Ecto neural progenitor cell (in vitro differentiated cells): ENCODE data around the gene TAS1R1.

Experiments
- DNase-seq: peaks from one replicate; pipeline ENCODE4 v3.0.0-alpha.2; 2018; ENCODE audit warnings: low spot score

TAS1R1 gene

DNA sequence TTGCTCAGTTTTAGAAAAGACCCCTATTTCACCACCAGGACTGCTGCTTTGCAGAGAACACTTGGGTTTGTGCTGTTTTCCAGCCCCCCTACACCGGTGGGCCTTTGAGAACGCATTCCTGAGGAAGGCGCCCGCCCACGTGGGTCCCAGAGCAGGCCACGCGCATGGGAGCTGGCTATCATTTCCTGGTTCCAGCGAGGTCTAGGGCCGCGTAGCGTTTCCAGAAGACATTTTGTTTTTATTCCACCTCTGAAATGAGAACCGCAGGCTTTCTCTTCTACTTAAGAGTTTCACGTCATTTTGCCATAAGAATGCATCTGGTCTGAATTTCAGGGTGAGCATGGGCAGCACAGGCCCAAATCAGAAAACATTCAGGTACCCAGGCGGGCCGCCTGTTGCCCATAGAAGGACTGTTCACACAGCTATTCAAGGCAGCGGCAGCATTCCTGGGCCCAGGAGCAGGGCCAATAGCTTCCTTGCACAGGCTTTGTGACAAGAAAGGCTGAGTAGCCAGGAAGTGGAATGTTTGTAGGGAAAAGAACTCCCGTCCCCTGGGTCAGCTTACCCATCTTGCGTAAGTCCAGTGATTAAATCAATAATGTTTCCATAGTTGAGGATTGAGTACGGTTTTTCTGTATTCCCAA, 48.9 kb downstream of the TAS1R1 start:
- peak; percentile 76 for DNase-seq

GRCh38 chr1:6612641-6613360, 57.7 kb downstream of the TAS1R1 start:
- DNase-seq = no peak

- peak; percentile 100 for DNase-seq
These were observed 58.4 kb downstream of the TAS1R1 start, which contains the start of gene PHF13 for GRCh38 chr1:6613361-6614018. PHF13 (plus strand) TSS chr1:6613731; CDS start chr1:6614067, 336 bp downstream.

- peak; percentile 71 for DNase-seq
These were observed 59.2 kb downstream of the TAS1R1 start for GRCh38 chr1:6614019-6614928.

GRCh38 chr1:6614929-6615785, 60.0 kb downstream of the TAS1R1 start:
- no peak for DNase-seq

GRCh38 chr1:6619045-6619444, 63.9 kb downstream of the TAS1R1 start:
- DNase-seq = no peak

- no peak for DNase-seq
These were observed 66.6 kb downstream of the TAS1R1 start for GRCh38 chr1:6621429-6622391.

GRCh38 chr1:6622396-6623152, 67.5 kb downstream of the TAS1R1 start:
- no peak for DNase-seq

- no peak for DNase-seq
These were observed 68.3 kb downstream of the TAS1R1 start for GRCh38 chr1:6623269-6623965.

- peak; percentile 95 for DNase-seq
These were observed 69.8 kb downstream of the TAS1R1 start, which contains the start of gene THAP3 for GRCh38 chr1:6624710-6625583. THAP3 (plus strand) TSS chr1:6624868; CDS start chr1:6625219, 351 bp downstream.

- DNase-seq = no peak
These were observed 70.6 kb downstream of the TAS1R1 start for GRCh38 chr1:6625584-6626149.

DNA sequence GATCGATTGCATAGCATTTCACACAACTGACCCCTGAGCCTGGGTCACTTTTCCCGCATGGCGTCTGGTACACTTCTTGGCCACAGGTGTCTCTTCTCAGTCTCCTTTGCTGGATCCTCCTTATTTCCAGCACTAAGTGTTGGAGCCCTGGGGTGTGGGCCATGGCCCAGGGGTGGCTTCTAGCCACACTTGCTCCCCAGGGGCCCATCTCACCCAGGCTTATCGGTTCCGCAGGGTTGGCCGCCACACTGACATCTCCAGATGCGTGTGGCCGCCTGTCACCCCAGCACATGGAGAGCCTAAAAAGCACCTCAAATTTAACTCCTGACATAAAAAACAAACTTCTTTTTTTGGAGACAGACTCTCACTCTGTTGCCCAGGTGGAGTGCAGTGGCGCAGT, 71.9 kb downstream of the TAS1R1 start:
- DNase-seq = no peak

DNA sequence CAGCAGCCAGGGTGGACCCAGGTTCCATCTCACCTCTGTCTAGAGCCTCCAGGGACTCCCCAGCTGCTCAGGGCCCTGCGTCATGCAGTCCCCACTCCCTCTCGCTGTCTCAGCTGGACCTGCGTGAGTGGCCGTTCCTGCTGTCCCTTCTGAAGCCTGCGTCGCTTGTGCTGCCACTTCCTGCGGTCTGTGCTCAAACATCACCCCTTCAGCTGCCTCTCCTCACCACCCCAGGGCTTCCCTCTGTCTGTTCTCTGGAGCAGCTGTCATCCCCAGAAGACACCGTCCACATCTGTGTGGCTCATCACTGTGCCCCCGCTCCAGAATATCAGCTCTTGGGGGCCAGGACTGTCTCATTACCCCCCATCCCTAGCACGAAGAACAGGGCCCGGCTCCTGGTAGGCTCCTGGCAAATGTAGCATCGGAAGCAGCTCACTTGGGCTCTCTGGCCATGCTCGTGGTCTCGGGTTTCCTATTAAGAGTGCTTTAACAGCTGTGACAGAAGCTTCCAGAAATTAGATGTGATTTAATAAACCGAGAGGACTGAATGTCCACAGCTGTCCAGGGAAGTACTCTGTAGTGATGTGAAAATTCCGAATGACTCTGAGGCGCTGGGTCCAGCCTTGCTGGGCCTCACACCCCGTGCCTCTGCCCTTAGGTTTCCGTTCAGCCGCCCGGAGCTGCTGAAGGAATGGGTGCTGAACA, 72.9 kb downstream of the TAS1R1 start:
- no peak for DNase-seq

GRCh38 chr1:6628971-6629479, 73.9 kb downstream of the TAS1R1 start:
- DNase-seq = no peak
